Adrenal gland (tissue), 12 donors: ENCODE measurements around the gene CCDC192. TPM values are rescaled to one million over a fixed set of nuclear protein-coding genes. Genes with fewer than 3 reads are reported as not detected.

Source experiments
- DNase-seq, 7 donors: peaks; one replicate each; pipeline ENCODE4 v3.0.0-alpha.2; 2019 to 2020
- H3K27ac ChIP-seq, 5 donors: fragments of 200-600 bp; sonication (generic) in 4 of 5; 1 replicate in 3 of 5; 2 replicates in 2 of 5; pipeline versions ENCODE4 v1.5.1 to v1.8.0; 2016 to 2020; ENCODE audit warnings: mild to moderate bottlenecking in 1 of 5
- H3K27me3 ChIP-seq: fragments of 200-600 bp; 2 replicates; pipeline ENCODE4 v1.8.0; 2021
- H3K36me3 ChIP-seq, 2 donors: fragments of 200-600 bp; replicated peaks in 1 of 2; 1 replicate in 1 of 2; 2 replicates in 1 of 2; pipeline versions ENCODE4 v1.5.1 to v1.8.0; 2018 to 2022
- H3K4me1 ChIP-seq, 2 donors: fragments of 200-600 bp; replicated peaks in 1 of 2; 1 replicate in 1 of 2; 2 replicates in 1 of 2; pipeline versions ENCODE4 v1.5.1 to v1.8.0; 2018 to 2021
- H3K4me3 ChIP-seq, 4 donors: fragments of 200-600 bp; sonication (generic) in 3 of 4; one replicate each; pipeline ENCODE4 v1.5.1; 2016 to 2018
- H3K9me3 ChIP-seq, 3 donors: fragments of 200-600 bp; sonication (generic) in 1 of 3; replicated peaks in 1 of 3; 1 replicate in 2 of 3; 2 replicates in 1 of 3; pipeline versions ENCODE4 v1.5.1 to v1.8.0; 2016 to 2021
- POLR2A ChIP-seq, 2 donors: fragments of 450-650 bp; IDR thresholded peaks; one replicate each; pipeline ENCODE4 v1.6.1; 2017; ENCODE audit warnings: antibody characterized with exemption in 2 of 2, mild to moderate bottlenecking in 2 of 2, moderate library complexity in 1 of 2
- WGBS, 4 donors: extraction: QIAGEN DNeasy Blood & Tissue Kit in 2 of 4; methylation state at CpG; one replicate each; pipeline versions ENCODE4 v1.1.5 to v1.1.7; 2013 to 2017; 5-methylcytosine and 5-hydroxymethylcytosine counted together
- intact Hi-C, 2 donors: fragments of 100-400 bp; cut with DNase I; formaldehyde crosslinking; loops; one replicate each; pipeline versions ENCODE4 v1.14.1 to v1.15.0; 2022 to 2023
- polyA plus RNA-seq, 3 donors: library from polyadenylated mRNA; stranded (reverse); fragments of 200-250 nt in 2 of 3; fragments of 350-450 nt in 1 of 3; fragmentation: Illumina TruSeq in 1 of 3; extraction: RNeasy Lipid Tissue Mini Kit (QIAGEN cat#74804) in 1 of 3; gene quantifications; one replicate each; pipeline ENCODE4 v1.2.3, GENCODE V29; 2013 to 2014
- total RNA-seq, 9 donors: library from RNA; depleted of rRNA in 4 of 9; stranded (reverse); fragments of >200 nt in 4 of 9; fragments of 120-200 nt in 1 of 9; fragmentation: NEBNext Ultra II Directional in 1 of 9; extraction: Animal tissue kit (Norgen Biotek cat#: 25700) in 1 of 9; gene quantifications; one replicate each; pipeline versions ENCODE4 v1.1.0 to v1.2.4, GENCODE V29; 2013 to 2023
- TF ChIP-seq, protein P1 (sequence below), 6 experiments: fragments of 450-650 bp in 4 of 6; fragments of 200-600 bp in 2 of 6; sonication (generic) in 1 of 6; IDR thresholded peaks; 1 replicate in 5 of 6; 2 replicates in 1 of 6; pipeline versions ENCODE4 v1.5.1 to v1.8.0; 2016 to 2021; ENCODE audit warnings: antibody characterized with exemption in 6 of 6, mild to moderate bottlenecking in 2 of 6, moderate library complexity in 1 of 6
- donor health status: healthy with polysubstance abuse.
- donor health status: Bipolar disorder and iron deficiency.
- donor health status: DM: yes; HTN: yes; CAD: no.
- donor health status: DM: no; HTN: no; CAD: no.
- donor health status: DM: no; HTN: no; CAD: no.
- donor health status: DM: yes; HTN: yes; CAD: no.

The CCDC192 gene
- total and polyA plus RNA-seq, 12 donors = 0.35 to 0.56 (median 0.46) TPM; not detected in 8

DNA sequence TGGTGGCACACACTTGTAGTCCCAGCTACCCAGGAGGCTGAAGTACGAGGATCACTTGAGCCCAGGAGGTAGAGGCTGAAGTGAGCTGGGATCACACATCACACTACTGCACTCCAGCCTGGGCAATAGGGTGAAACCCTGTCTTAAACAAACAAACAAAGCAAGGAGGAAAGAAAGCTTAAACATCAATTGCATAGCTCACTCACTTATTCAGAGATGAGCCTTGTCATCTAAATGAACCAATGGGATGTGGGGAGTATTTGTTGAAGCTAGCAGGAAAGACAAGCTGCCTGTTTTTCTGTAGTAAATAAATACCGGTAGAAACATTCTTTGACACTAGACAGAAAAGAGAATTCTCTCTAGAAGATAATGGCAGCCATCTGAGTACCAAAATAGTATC, 219.4 kb downstream of the CCDC192 start:
- no peak overlapping the region for H3K27ac ChIP-seq
- no peaks in the 10 kb centered on the region for H3K9me3 ChIP-seq
- H3K4me1 ChIP-seq = no peaks in the 10 kb centered on the region
- intact Hi-C loops = no loop called here
- no peaks in the 10 kb centered on the region for H3K36me3 ChIP-seq
- H3K27me3 ChIP-seq = no peaks in the 10 kb centered on the region
- no peak for TF ChIP-seq POLR2A (IDR thresholded peaks at IDR 0.05)
- TF ChIP-seq, protein P1, sequence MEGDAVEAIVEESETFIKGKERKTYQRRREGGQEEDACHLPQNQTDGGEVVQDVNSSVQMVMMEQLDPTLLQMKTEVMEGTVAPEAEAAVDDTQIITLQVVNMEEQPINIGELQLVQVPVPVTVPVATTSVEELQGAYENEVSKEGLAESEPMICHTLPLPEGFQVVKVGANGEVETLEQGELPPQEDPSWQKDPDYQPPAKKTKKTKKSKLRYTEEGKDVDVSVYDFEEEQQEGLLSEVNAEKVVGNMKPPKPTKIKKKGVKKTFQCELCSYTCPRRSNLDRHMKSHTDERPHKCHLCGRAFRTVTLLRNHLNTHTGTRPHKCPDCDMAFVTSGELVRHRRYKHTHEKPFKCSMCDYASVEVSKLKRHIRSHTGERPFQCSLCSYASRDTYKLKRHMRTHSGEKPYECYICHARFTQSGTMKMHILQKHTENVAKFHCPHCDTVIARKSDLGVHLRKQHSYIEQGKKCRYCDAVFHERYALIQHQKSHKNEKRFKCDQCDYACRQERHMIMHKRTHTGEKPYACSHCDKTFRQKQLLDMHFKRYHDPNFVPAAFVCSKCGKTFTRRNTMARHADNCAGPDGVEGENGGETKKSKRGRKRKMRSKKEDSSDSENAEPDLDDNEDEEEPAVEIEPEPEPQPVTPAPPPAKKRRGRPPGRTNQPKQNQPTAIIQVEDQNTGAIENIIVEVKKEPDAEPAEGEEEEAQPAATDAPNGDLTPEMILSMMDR (IDR thresholded peaks at IDR 0.05) = no peak
- H3K4me3 ChIP-seq = no peak overlapping the region
- DNase-seq = no peak
- WGBS, 4 donors = 88 to 93% (median 91%) methylated on average over 2 of the region's 2 CpGs

DNA sequence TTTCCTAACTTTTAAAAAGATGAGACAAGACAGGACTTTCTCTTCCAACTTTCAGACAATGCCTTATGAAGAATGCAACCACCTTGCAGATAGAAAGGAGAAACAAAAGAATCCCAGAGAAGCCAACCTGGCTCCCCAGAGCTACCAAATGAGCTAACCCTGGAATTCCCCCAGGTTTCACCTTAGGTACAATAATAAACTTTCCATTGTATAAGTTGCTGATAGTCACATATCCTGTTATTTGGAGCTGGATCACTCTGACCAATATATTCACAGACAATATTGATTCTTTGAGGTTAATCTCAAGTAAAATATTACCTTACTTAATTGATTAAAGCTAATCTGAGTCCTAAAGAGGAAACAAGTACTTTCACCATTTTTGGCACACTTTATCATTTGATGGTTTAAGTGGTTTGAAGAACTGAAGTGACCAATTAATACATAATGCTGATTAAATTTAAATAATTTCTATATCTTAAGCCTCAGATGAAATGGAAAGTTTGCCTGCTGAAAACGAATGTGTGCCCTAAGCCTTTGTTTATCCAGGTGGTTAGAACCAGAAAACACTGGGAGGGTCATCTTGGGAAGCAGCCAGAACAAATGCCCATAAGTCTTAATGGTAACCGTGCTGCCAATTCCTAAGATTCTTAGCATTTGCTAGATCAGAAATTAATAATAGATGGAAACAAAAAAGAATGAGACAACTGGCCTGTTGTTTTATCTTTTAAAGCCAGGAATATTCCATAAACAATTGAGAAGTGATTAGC, 220.8 kb downstream of the CCDC192 start:
- 66 to 84% (median 75%) methylated on average over 2 of the region's 2 CpGs for WGBS, 4 donors

DNA sequence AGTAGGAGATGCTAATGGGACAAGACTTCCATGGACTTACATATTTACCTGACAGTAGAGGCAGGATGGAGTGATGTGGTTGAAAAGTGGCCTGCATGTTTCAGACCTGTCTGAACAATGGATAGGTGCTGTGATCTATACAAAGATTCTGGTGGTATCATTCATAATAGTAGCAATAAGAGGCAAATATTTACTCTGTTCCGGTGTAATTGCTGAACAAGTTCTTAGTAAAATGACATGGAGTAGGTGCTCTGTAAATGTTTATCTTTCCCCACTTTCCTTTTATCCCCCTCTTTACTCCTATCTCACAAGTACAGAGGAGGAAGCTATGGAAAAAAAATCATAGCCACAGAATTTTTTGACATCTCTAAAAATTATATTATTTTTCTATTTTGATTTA, 221.4 kb downstream of the CCDC192 start:
- Histone ChIP-seq H3K4me1 (no peaks in the 10 kb centered on the region), H3K9me3 (no peaks in the 10 kb centered on the region), H3K4me3 (no peak overlapping the region), H3K36me3 (no peaks in the 10 kb centered on the region), H3K27me3 (no peaks in the 10 kb centered on the region), H3K27ac (no peak overlapping the region)
- TF ChIP-seq POLR2A (IDR thresholded peaks at IDR 0.05) = no peak
- TF ChIP-seq, protein P1 (IDR thresholded peaks at IDR 0.05) = no peak
- intact Hi-C loops = no loop called here
- 36 to 95% (median 92%) methylated on average over 1 of the region's 1 CpG for WGBS, 4 donors
- DNase-seq = no peak

More for the DNA sequence above, 220.8 kb downstream of the CCDC192 start:
- intact Hi-C loops = no loop called here
- Histone ChIP-seq H3K9me3 (no peaks in the 10 kb centered on the region), H3K36me3 (no peaks in the 10 kb centered on the region), H3K27ac (no peak overlapping the region), H3K4me3 (no peak overlapping the region), H3K27me3 (no peaks in the 10 kb centered on the region), H3K4me1 (no peaks in the 10 kb centered on the region)
- TF ChIP-seq, protein P1 (IDR thresholded peaks at IDR 0.05) = no peak
- no peak for TF ChIP-seq POLR2A (IDR thresholded peaks at IDR 0.05)
- no peak for DNase-seq

DNA sequence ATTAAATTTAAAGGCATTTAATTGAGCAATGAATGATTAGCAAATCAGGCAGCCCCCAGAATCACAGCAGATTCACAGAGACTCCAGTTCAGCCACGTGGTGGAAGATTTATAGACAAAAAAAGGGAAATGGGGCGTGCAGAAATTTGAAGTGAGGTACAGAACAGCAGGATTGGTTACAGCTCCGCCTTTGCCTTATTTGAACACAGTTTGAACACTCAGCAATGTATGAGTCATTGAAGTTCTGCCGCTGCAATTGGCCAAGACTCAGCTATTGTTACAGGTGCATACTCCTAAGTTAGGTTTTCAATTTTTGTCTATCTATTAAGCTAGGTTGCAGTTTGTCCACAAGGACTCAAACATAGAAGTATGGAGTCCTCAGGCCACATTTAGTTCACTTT, 222.7 kb downstream of the CCDC192 start:
- H3K27me3 ChIP-seq = no peaks in the 10 kb centered on the region
- no peak overlapping the region for H3K27ac ChIP-seq
- intact Hi-C loops = no loop called here
- no peaks in the 10 kb centered on the region for H3K4me1 ChIP-seq
- no peaks in the 10 kb centered on the region for H3K36me3 ChIP-seq
- WGBS, 4 donors = 46 to 57% (median 52%) methylated on average over 4 of the region's 4 CpGs
- no peak overlapping the region for H3K4me3 ChIP-seq
- no peaks in the 10 kb centered on the region for H3K9me3 ChIP-seq
- peak in 2 of 7 donors; percentile 8 for DNase-seq
- no peak for TF ChIP-seq POLR2A (IDR thresholded peaks at IDR 0.05)
- TF ChIP-seq, protein P1 (IDR thresholded peaks at IDR 0.05) = no peak
